Lower leg skin (tissue), 4 donors: ENCODE data around the gene STXBP2. TPM values are rescaled to one million over a fixed set of nuclear protein-coding genes. Genes with fewer than 3 reads are reported as not detected.
A peak's percentile ranks its signal among the peaks of the same experiment; 100 is the strongest.

Source experiments
- DNase-seq, 2 donors: peaks; one replicate each; pipeline ENCODE4 v3.0.0-alpha.2; 2019; ENCODE audit warnings: low spot score in 2 of 2
- H3K4me3 ChIP-seq: fragments of 200-600 bp; sonication (generic); 2 replicates; pipeline ENCODE4 v1.5.1; 2017; ENCODE audit warnings: mild to moderate bottlenecking, low read depth; ENCODE audit not compliant: poor library complexity, severe bottlenecking
- CTCF ChIP-seq, 3 donors: fragments of 450-650 bp; IDR thresholded peaks; one replicate each; pipeline ENCODE4 v1.5.1; 2016; ENCODE audit warnings: antibody characterized with exemption in 3 of 3, mild to moderate bottlenecking in 3 of 3, moderate library complexity in 2 of 3
- POLR2A ChIP-seq, 2 donors: fragments of 450-650 bp; IDR thresholded peaks; one replicate each; pipeline ENCODE4 v1.6.1; 2016 to 2017; ENCODE audit warnings: antibody characterized with exemption in 2 of 2, mild to moderate bottlenecking in 1 of 2, moderate library complexity in 1 of 2
- WGBS, 2 donors: methylation state at CpG; one replicate each; pipeline ENCODE4 v1.1.5; 2018; 5-methylcytosine and 5-hydroxymethylcytosine counted together
- intact Hi-C: fragments of 100-400 bp; cut with DNase I; formaldehyde crosslinking; loops from one replicate; pipeline ENCODE4 v1.15.0; 2023; ENCODE audit warnings: low total_unique reads
- total RNA-seq, 4 donors: library from RNA; depleted of rRNA; stranded (reverse); fragments of >200 nt; gene quantifications; one replicate each; pipeline ENCODE4 v1.1.0, GENCODE V29; 2016

Gene STXBP2
- total RNA-seq, 4 donors from 2014 or later = 43.8 to 109 (median 69.9) TPM

GRCh38 chr19:7636317-7636690, 606 bp upstream of the STXBP2 start:
- DNase-seq = no peak
- H3K4me3 ChIP-seq = no peak overlapping the region
- WGBS, 2 donors = 49 to 50% methylated on average over 16 of the region's 16 CpGs
- TF ChIP-seq POLR2A (IDR thresholded peaks at IDR 0.05) (no peak), CTCF (IDR thresholded peaks at IDR 0.05) (no peak)
- intact Hi-C loops = no loop called here

GRCh38 chr19:7637374-7638256, 705 bp downstream of the STXBP2 start:
- no peak for DNase-seq
- WGBS, 2 donors = 38 to 45% methylated on average over 27 to 30 of the region's 30 CpGs
- intact Hi-C loops = no loop called here
- TF ChIP-seq CTCF (IDR thresholded peaks at IDR 0.05) (no peak), POLR2A (IDR thresholded peaks at IDR 0.05) (no peak)
- peak overlapping the region; percentile 29 for H3K4me3 ChIP-seq

- no peak for TF ChIP-seq POLR2A (IDR thresholded peaks at IDR 0.05)
- TF ChIP-seq CTCF (IDR thresholded peaks at IDR 0.05) = no peak
- WGBS, 2 donors = 76 to 85% methylated on average over 7 to 12 of the region's 12 CpGs
- H3K4me3 ChIP-seq = no peak overlapping the region
- intact Hi-C loops = no loop called here
- DNase-seq = no peak
Measured at GRCh38 chr19:7638802-7639465, 2.0 kb downstream of the STXBP2 start.

- TF ChIP-seq CTCF (IDR thresholded peaks at IDR 0.05) (no peak), POLR2A (IDR thresholded peaks at IDR 0.05) (no peak)
- WGBS, 2 donors = 94 to 95% methylated on average over 13 of the region's 13 CpGs
- DNase-seq = no peak
- intact Hi-C loops = no loop called here
- H3K4me3 ChIP-seq = no peak overlapping the region
Measured at GRCh38 chr19:7639863-7640348, 3.0 kb downstream of the STXBP2 start.

GRCh38 chr19:7640803-7641202, 3.9 kb downstream of the STXBP2 start:
- 95% methylated on average over 11 of the region's 11 CpGs for WGBS, 2 donors
- H3K4me3 ChIP-seq = no peak overlapping the region
- intact Hi-C loops = no loop called here
- DNase-seq = no peak
- TF ChIP-seq POLR2A (IDR thresholded peaks at IDR 0.05) = no peak
- no peak for TF ChIP-seq CTCF (IDR thresholded peaks at IDR 0.05)
